CD14-positive monocyte (primary cell): ENCODE results near the gene OMD. TPM values are rescaled to one million over a fixed set of nuclear protein-coding genes. Genes with fewer than 3 reads are reported as not detected.

Source experiments
- DNase-seq, 3 donors: peaks; one replicate each; pipeline ENCODE4 v3.0.0-alpha.2; 2011 to 2022
- H2AFZ ChIP-seq: 2 replicates; pipeline ENCODE4 v1.6.0; 2012; ENCODE audit warnings: mild to moderate bottlenecking, low read depth, low read length, inconsistent platforms; ENCODE audit not compliant: insufficient read depth, poor library complexity, severe bottlenecking
- H3K27ac ChIP-seq, 2 donors: 1 replicate in 1 of 2; 2 replicates in 1 of 2; pipeline ENCODE4 v1.5.1; 2012 to 2013; ENCODE audit warnings: low read length in 2 of 2, control low read depth in 1 of 2, inconsistent platforms in 1 of 2, low read depth in 1 of 2, mild to moderate bottlenecking in 1 of 2
- H3K27me3 ChIP-seq, 2 donors: one replicate each; pipeline versions ENCODE4 v1.6.0 to v1.6.1; 2011 to 2013; ENCODE audit warnings: low read length in 2 of 2; ENCODE audit not compliant: control insufficient read depth in 2 of 2, insufficient read depth in 2 of 2
- H3K36me3 ChIP-seq, 2 donors: replicated peaks in 1 of 2; 1 replicate in 1 of 2; 2 replicates in 1 of 2; pipeline versions ENCODE4 v1.5.1 to v1.6.1; 2012 to 2013; ENCODE audit warnings: low read length in 2 of 2, control low read depth in 1 of 2, inconsistent platforms in 1 of 2, mild to moderate bottlenecking in 1 of 2; ENCODE audit not compliant: insufficient read depth in 2 of 2, control insufficient read depth in 1 of 2
- H3K4me1 ChIP-seq, 2 donors: 1 replicate in 1 of 2; 2 replicates in 1 of 2; pipeline versions ENCODE4 v1.5.1 to v1.6.1; 2012 to 2013; ENCODE audit warnings: low read length in 2 of 2, control low read depth in 1 of 2, inconsistent platforms in 1 of 2, mild to moderate bottlenecking in 1 of 2, moderate library complexity in 1 of 2; ENCODE audit not compliant: insufficient read depth in 2 of 2, control insufficient read depth in 1 of 2
- H3K4me2 ChIP-seq: replicated peaks from 2 replicates; pipeline ENCODE3; 2012; ENCODE audit warnings: low read length, moderate library complexity, mild to moderate bottlenecking; ENCODE audit not compliant: poor library complexity, severe bottlenecking; ENCODE audit errors: extremely low read depth
- H3K4me3 ChIP-seq, 3 experiments: fragments of 200-600 bp in 1 of 3; sonication (generic) in 1 of 3; replicated peaks in 1 of 3; 1 replicate in 2 of 3; 2 replicates in 1 of 3; pipeline ENCODE4 v1.5.1; 2011 to 2013; ENCODE audit warnings: low read length in 3 of 3, mild to moderate bottlenecking in 3 of 3, control low read depth in 2 of 3, low read depth in 2 of 3, inconsistent platforms in 1 of 3, moderate library complexity in 1 of 3
- H3K79me2 ChIP-seq: 2 replicates; pipeline ENCODE4 v1.6.0; 2012; ENCODE audit warnings: mild to moderate bottlenecking, control low read depth, inconsistent platforms, low read length, moderate library complexity; ENCODE audit not compliant: insufficient read depth
- H3K9ac ChIP-seq: 2 replicates; pipeline ENCODE4 v1.6.0; 2017; ENCODE audit warnings: low read length, mild to moderate bottlenecking; ENCODE audit not compliant: insufficient read depth, poor library complexity, severe bottlenecking
- H3K9me3 ChIP-seq, 2 donors: replicated peaks in 1 of 2; 1 replicate in 1 of 2; 2 replicates in 1 of 2; pipeline versions ENCODE4 v1.5.1 to v1.6.1; 2012 to 2013; ENCODE audit warnings: low read length in 2 of 2, control low read depth in 1 of 2; ENCODE audit not compliant: control insufficient read depth in 1 of 2, insufficient read depth in 1 of 2
- H4K20me1 ChIP-seq: 2 replicates; pipeline ENCODE4 v1.6.0; 2012; ENCODE audit warnings: mild to moderate bottlenecking, low read length, control low read depth, moderate library complexity; ENCODE audit not compliant: insufficient read depth
- H3K27ac Mint-ChIP-seq, 7 donors: one replicate each; pipeline ENCODE4 v1.8.0; 2020; ENCODE audit warnings: mild to moderate bottlenecking in 7 of 7, mixed read lengths in 7 of 7, moderate library complexity in 6 of 7, inconsistent platforms in 2 of 7
- H3K27me3 Mint-ChIP-seq, 3 donors: one replicate each; pipeline ENCODE4 v1.8.0; 2021 to 2022; ENCODE audit warnings: low read depth in 3 of 3, mild to moderate bottlenecking in 3 of 3, mixed read lengths in 3 of 3, moderate library complexity in 3 of 3, inconsistent platforms in 1 of 3
- H3K36me3 Mint-ChIP-seq, 2 donors: one replicate each; pipeline ENCODE4 v1.8.0; 2020; ENCODE audit warnings: mixed read lengths in 2 of 2, inconsistent platforms in 1 of 2, mild to moderate bottlenecking in 1 of 2
- H3K4me1 Mint-ChIP-seq: one replicate; pipeline ENCODE4 v1.8.0; 2020; ENCODE audit warnings: mild to moderate bottlenecking, mixed read lengths
- H3K4me3 Mint-ChIP-seq, 2 donors: one replicate each; pipeline ENCODE4 v1.8.0; 2020; ENCODE audit warnings: mild to moderate bottlenecking in 2 of 2, mixed read lengths in 2 of 2, moderate library complexity in 1 of 2
- H3K9me3 Mint-ChIP-seq, 7 donors: one replicate each; pipeline ENCODE4 v1.8.0; 2020 to 2022; ENCODE audit warnings: mixed read lengths in 7 of 7, mild to moderate bottlenecking in 6 of 7, moderate library complexity in 6 of 7, inconsistent platforms in 2 of 7
- CTCF ChIP-seq: fragments of 200-600 bp; IDR thresholded peaks from one replicate; pipeline ENCODE4 v1.8.0; 2022; ENCODE audit warnings: antibody characterized with exemption, mild to moderate bottlenecking
- WGBS: methylation state at CpG from one replicate; pipeline ENCODE4 v1.1.5; 2013; ENCODE audit warnings: missing lambda C conversion rate; ENCODE audit not compliant: insufficient coverage; 5-methylcytosine and 5-hydroxymethylcytosine counted together
- intact Hi-C, 2 donors: fragments of 100-400 bp; cut with micrococcal nuclease; formaldehyde crosslinking; loops; one replicate each; pipeline versions ENCODE4 v1.15.0 to v1.15.1; 2023
- polyA plus RNA-seq, 3 donors: library from polyadenylated mRNA; depleted of rRNA in 1 of 3; unstranded in 2 of 3; stranded (reverse) in 1 of 3; fragments of 300-500 nt in 2 of 3; fragments of >200 nt in 1 of 3; fragmentation: Illumina TruSeq in 2 of 3; gene quantifications; 1 replicate in 2 of 3; 2 replicates in 1 of 3; pipeline ENCODE4 v1.2.3, GENCODE V29; 2012 to 2021

The OMD gene
- polyA plus RNA-seq, 3 donors: not detected

GRCh38 chr9:92432972-92433548, 8.8 kb upstream of the OMD start:
- H3K4me1 ChIP-seq: no peaks in the 10 kb centered on the region
- intact Hi-C loops: no loop called here
- H3K27ac ChIP-seq: no peak overlapping the region
- DNase-seq: no peak
- no peaks in the 10 kb centered on the region for H3K4me1 Mint-ChIP-seq
- no peaks in the 10 kb centered on the region for H3K9me3 ChIP-seq
- no peaks in the 10 kb centered on the region for H3K36me3 ChIP-seq
- H4K20me1 ChIP-seq: no peaks in the 10 kb centered on the region
- no peak overlapping the region for H3K4me2 ChIP-seq
- no peak for TF ChIP-seq CTCF
- no peak overlapping the region for H3K4me3 ChIP-seq
- no peaks in the 10 kb centered on the region for H3K9me3 Mint-ChIP-seq
- H3K36me3 Mint-ChIP-seq: peaks cover 5 to 13% of the 10 kb centered on the region in 2 donors
- H3K4me3 Mint-ChIP-seq: no peak overlapping the region
- no peak overlapping the region for H3K9ac ChIP-seq
- H3K27me3 ChIP-seq: no peaks in the 10 kb centered on the region
- no peak overlapping the region for H3K27ac Mint-ChIP-seq
- no peaks in the 10 kb centered on the region for H3K79me2 ChIP-seq
- no peak overlapping the region for H2AFZ ChIP-seq
- no CpG with 5 or more reads among the region's 5 CpGs for WGBS
- peaks cover 0 to 2% (median 2%) of the 10 kb centered on the region in 3 donors for H3K27me3 Mint-ChIP-seq

GRCh38 chr9:92432350-92432749, 8.1 kb upstream of the OMD start:
- no peaks in the 10 kb centered on the region for H4K20me1 ChIP-seq
- H3K9me3 ChIP-seq: no peaks in the 10 kb centered on the region
- intact Hi-C loops: no loop called here
- H3K4me2 ChIP-seq: no peak overlapping the region
- Mint-ChIP-seq H3K4me3 (no peak overlapping the region), H3K9me3 (no peaks in the 10 kb centered on the region), H3K27ac (no peak overlapping the region), H3K4me1 (no peaks in the 10 kb centered on the region), H3K36me3 (peaks cover 5 to 13% of the 10 kb centered on the region in 2 donors), H3K27me3 (peaks cover 0 to 2% (median 2%) of the 10 kb centered on the region in 3 donors)
- no peak overlapping the region for H2AFZ ChIP-seq
- H3K27me3 ChIP-seq: no peaks in the 10 kb centered on the region
- no peaks in the 10 kb centered on the region for H3K36me3 ChIP-seq
- DNase-seq: no peak
- no peak overlapping the region for H3K4me3 ChIP-seq
- no peak for TF ChIP-seq CTCF
- H3K79me2 ChIP-seq: no peaks in the 10 kb centered on the region
- H3K27ac ChIP-seq: no peak overlapping the region
- no peaks in the 10 kb centered on the region for H3K4me1 ChIP-seq
- WGBS: no CpG with 5 or more reads among the region's 5 CpGs
- H3K9ac ChIP-seq: no peak overlapping the region
